ENCODE measurements around the gene THAP7. TPM values are rescaled to one million over a fixed set of nuclear protein-coding genes. Genes with fewer than 3 reads are reported as not detected.

The THAP7 gene
- total RNA-seq, 4 donors from 2014 or later: 46.9 to 71.8 (median 49.3) TPM

- no peak for DNase-seq (ENCODE audit: low spot score in 2 of 2)
- no peak overlapping the region for H3K27ac ChIP-seq
- H3K36me3 ChIP-seq: no peaks in the 10 kb centered on the region
- no peak overlapping the region for H3K4me3 ChIP-seq
- 72 to 83% methylated on average over 5 to 7 of the region's 7 CpGs for WGBS, 2 donors
- TF ChIP-seq EP300 (IDR thresholded peaks at IDR 0.05): no peak
- no peak for TF ChIP-seq CTCF (IDR thresholded peaks at IDR 0.05)
- no peak for TF ChIP-seq POLR2A (IDR thresholded peaks at IDR 0.05)
- H3K9me3 ChIP-seq: no peaks in the 10 kb centered on the region
- peaks cover 0 to 23% of the 10 kb centered on the region in 2 donors for H3K27me3 ChIP-seq
- H3K4me1 ChIP-seq: peaks cover 0 to 19% (median 11%) of the 10 kb centered on the region in 4 donors
Measured at GRCh38 chr22:20963201-20964052, 38.5 kb downstream of the THAP7 start.

- no peak overlapping the region for H3K4me3 ChIP-seq
- DNase-seq (ENCODE audit: low spot score in 2 of 2): no peak
- H3K36me3 ChIP-seq: no peaks in the 10 kb centered on the region
- peaks cover 0 to 24% (median 17%) of the 10 kb centered on the region in 4 donors for H3K4me1 ChIP-seq
- H3K9me3 ChIP-seq: no peaks in the 10 kb centered on the region
- H3K27me3 ChIP-seq: peaks cover 0 to 23% of the 10 kb centered on the region in 2 donors
- TF ChIP-seq EP300 (IDR thresholded peaks at IDR 0.05) (no peak), CTCF (IDR thresholded peaks at IDR 0.05) (no peak), POLR2A (IDR thresholded peaks at IDR 0.05) (no peak)
- 92 to 95% methylated on average over 6 of the region's 6 CpGs for WGBS, 2 donors
- H3K27ac ChIP-seq: no peak overlapping the region
Measured at GRCh38 chr22:20962491-20962945, 39.4 kb downstream of the THAP7 start.

GRCh38 chr22:20960609-20961008 lies 41.3 kb downstream of the THAP7 start:
- 89 to 94% methylated on average over 4 of the region's 4 CpGs for WGBS, 2 donors
- Histone ChIP-seq H3K4me1 (peaks cover 0 to 35% (median 26%) of the 10 kb centered on the region in 4 donors), H3K36me3 (no peaks in the 10 kb centered on the region), H3K4me3 (no peak overlapping the region), H3K27me3 (peaks cover 0 to 20% of the 10 kb centered on the region in 2 donors), H3K27ac (no peak overlapping the region), H3K9me3 (no peaks in the 10 kb centered on the region)
- no peak for DNase-seq (ENCODE audit: low spot score in 2 of 2)
- TF ChIP-seq POLR2A (IDR thresholded peaks at IDR 0.05) (no peak), EP300 (IDR thresholded peaks at IDR 0.05) (no peak), CTCF (IDR thresholded peaks at IDR 0.05) (no peak)

- Histone ChIP-seq H3K4me3 (no peak overlapping the region), H3K27ac (no peak overlapping the region), H3K27me3 (peaks cover 0 to 15% of the 10 kb centered on the region in 2 donors), H3K36me3 (no peaks in the 10 kb centered on the region), H3K9me3 (no peaks in the 10 kb centered on the region), H3K4me1 (peaks cover 0 to 29% (median 21%) of the 10 kb centered on the region in 4 donors)
- no peak for DNase-seq (ENCODE audit: low spot score in 2 of 2)
- TF ChIP-seq CTCF (IDR thresholded peaks at IDR 0.05) (no peak), EP300 (IDR thresholded peaks at IDR 0.05) (no peak), POLR2A (IDR thresholded peaks at IDR 0.05) (no peak)
- WGBS, 2 donors: 95 to 97% methylated on average over 20 of the region's 20 CpGs
Measured at GRCh38 chr22:20959578-20960461, 42.1 kb downstream of the THAP7 start.

Data from tibial nerve (tissue), 4 donors.